ENCODE measurements around the gene RPLP2. TPM values are rescaled to one million over a fixed set of nuclear protein-coding genes. Genes with fewer than 3 reads are reported as not detected.

RPLP2 gene
- polyA plus RNA-seq, 1 experiment, result 1,199 TPM

DNA sequence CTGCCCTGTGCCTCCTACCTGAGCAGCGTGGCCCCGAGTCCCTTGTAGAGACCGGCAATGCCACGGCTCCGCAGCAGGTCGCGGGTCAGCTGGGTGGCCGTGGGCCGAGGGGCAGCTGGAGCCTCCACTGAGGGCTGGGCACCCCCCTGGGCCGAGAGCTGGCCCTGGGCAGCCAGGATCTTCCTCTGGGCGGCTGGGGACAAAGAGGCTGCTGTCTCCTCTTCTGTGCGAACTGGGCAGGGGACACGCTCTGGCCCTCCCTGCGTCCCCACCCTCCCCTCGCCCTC, 17.3 kb upstream of the RPLP2 start:
- Histone ChIP-seq H3K4me3 (ENCODE audit: low read depth, low read length) (no peak overlapping the region), H3K27me3 (ENCODE audit: control insufficient read depth, insufficient read depth, low read length) (no peaks in the 10 kb centered on the region), H3K36me3 (ENCODE audit: control insufficient read depth, insufficient read depth, low read length) (peaks cover 2% of the 10 kb centered on the region)
- no peak for DNase-seq (ENCODE audit: low read depth)
- ChIA-PET CTCF (no interaction called here), POLR2A (no interaction called here)
- TF ChIP-seq, protein P1, sequence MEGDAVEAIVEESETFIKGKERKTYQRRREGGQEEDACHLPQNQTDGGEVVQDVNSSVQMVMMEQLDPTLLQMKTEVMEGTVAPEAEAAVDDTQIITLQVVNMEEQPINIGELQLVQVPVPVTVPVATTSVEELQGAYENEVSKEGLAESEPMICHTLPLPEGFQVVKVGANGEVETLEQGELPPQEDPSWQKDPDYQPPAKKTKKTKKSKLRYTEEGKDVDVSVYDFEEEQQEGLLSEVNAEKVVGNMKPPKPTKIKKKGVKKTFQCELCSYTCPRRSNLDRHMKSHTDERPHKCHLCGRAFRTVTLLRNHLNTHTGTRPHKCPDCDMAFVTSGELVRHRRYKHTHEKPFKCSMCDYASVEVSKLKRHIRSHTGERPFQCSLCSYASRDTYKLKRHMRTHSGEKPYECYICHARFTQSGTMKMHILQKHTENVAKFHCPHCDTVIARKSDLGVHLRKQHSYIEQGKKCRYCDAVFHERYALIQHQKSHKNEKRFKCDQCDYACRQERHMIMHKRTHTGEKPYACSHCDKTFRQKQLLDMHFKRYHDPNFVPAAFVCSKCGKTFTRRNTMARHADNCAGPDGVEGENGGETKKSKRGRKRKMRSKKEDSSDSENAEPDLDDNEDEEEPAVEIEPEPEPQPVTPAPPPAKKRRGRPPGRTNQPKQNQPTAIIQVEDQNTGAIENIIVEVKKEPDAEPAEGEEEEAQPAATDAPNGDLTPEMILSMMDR (IDR thresholded peaks at IDR 0.05; ENCODE audit: insufficient read depth, low read depth, low read length), result no peak

DNA sequence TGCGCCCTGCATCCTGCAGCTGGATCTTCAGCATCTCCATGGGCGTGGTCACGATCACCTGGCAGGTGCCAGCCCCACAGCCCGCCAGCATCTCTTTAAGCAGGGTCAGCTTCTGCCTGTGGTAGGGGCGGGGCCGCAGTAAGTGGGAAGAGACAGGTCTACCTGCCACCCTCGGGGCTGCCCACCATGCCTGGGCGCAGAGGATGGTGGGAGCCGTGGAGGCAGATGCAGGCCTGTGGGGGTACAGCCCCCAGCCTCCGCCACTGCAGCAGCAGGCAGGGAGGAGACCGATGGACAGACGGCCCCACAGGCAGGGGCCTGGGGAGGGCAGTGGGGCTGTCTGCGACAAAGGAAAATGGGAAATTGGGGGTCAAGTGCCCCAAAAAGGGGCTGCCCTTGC, 16.9 kb upstream of the RPLP2 start:
- no peak for DNase-seq (ENCODE audit: low read depth)
- H3K36me3 ChIP-seq (ENCODE audit: control insufficient read depth, insufficient read depth, low read length), result peaks cover 2% of the 10 kb centered on the region
- TF ChIP-seq, protein P1 (IDR thresholded peaks at IDR 0.05; ENCODE audit: insufficient read depth, low read depth, low read length), result no peak
- ChIA-PET CTCF (no interaction called here), POLR2A (no interaction called here)
- H3K27me3 ChIP-seq (ENCODE audit: control insufficient read depth, insufficient read depth, low read length), result no peaks in the 10 kb centered on the region
- H3K4me3 ChIP-seq (ENCODE audit: low read depth, low read length), result no peak overlapping the region

- TF ChIP-seq, protein P1 (IDR thresholded peaks at IDR 0.05; ENCODE audit: insufficient read depth, low read depth, low read length), result no peak
- ChIA-PET CTCF (interaction anchor here (1.6 kb wide), 1 partner anchor 10 kb away, joined by 6 read pairs; no protein-coding TSS in a partner anchor), POLR2A (no interaction called here)
- H3K4me3 ChIP-seq (ENCODE audit: low read depth, low read length), result no peak overlapping the region
- no peaks in the 10 kb centered on the region for H3K27me3 ChIP-seq (ENCODE audit: control insufficient read depth, insufficient read depth, low read length)
- peaks cover 2% of the 10 kb centered on the region for H3K36me3 ChIP-seq (ENCODE audit: control insufficient read depth, insufficient read depth, low read length)
- no peak for DNase-seq (ENCODE audit: low read depth)
Observed at GRCh38 chr11:793556-793955, 16.2 kb upstream of the RPLP2 start.

DNA sequence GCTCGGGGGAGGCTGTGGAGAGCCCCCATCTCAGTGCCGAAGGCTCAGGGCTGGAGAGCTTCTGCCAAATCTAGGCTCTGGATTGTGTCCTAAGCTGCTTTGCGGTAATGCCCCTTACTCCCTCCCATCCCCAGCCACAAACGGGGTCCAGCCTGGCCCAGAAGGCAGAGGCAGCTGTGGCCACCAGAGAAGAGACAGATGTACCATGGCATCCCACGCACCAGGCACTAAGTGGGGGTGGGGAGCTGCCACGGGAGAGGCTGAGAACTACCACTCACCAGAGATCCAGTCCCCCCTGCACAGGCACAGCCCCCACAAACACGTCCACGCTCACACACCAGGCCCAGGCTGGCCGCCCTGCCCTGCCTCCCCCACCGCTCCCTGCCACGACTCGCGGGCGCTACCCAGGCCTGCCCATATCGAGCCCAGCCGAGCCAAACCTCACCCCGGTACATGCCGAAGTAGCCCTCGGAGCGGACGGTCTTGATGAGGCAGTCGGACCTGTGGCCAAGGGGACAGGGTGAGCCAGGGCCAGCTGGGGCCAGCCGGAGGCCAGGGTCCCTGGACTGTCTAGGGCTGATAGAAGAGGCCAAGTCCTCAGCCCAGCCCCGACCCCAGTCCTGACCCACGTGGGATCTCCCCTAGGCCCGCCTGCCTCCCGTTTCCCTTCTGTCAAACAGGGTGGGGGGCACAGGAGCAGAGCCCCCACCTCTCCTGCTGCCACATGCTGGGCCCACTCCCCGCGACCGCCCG, 15.6 kb upstream of the RPLP2 start:
- TF ChIP-seq, protein P1 (IDR thresholded peaks at IDR 0.05; ENCODE audit: insufficient read depth, low read depth, low read length), result no peak
- peaks cover 4% of the 10 kb centered on the region for H3K36me3 ChIP-seq (ENCODE audit: control insufficient read depth, insufficient read depth, low read length)
- CTCF ChIA-PET, result interaction anchor here (1.6 kb wide), 1 partner anchor 11 kb away, joined by 6 read pairs; no protein-coding TSS in a partner anchor
- no peak for DNase-seq (ENCODE audit: low read depth)
- POLR2A ChIA-PET, result interaction anchor here (0.6 kb wide), 1 partner anchor 35 kb away, joined by 3 read pairs; no protein-coding TSS in a partner anchor
- H3K27me3 ChIP-seq (ENCODE audit: control insufficient read depth, insufficient read depth, low read length), result no peaks in the 10 kb centered on the region
- no peak overlapping the region for H3K4me3 ChIP-seq (ENCODE audit: low read depth, low read length)

GRCh38 chr11:794766-795633, 14.8 kb upstream of the RPLP2 start:
- no peak for DNase-seq (ENCODE audit: low read depth)
- Histone ChIP-seq H3K36me3 (ENCODE audit: control insufficient read depth, insufficient read depth, low read length) (peaks cover 4% of the 10 kb centered on the region), H3K4me3 (ENCODE audit: low read depth, low read length) (peak overlapping the region; percentile 87), H3K27me3 (ENCODE audit: control insufficient read depth, insufficient read depth, low read length) (no peaks in the 10 kb centered on the region)
- ChIA-PET CTCF (interaction anchor here (1.0 to 1.6 kb wide), 2 partner anchors 12 to 16 kb away, joined by 4 to 6 read pairs; no protein-coding TSS in a partner anchor), POLR2A (no interaction called here)
- TF ChIP-seq, protein P1 (IDR thresholded peaks at IDR 0.05; ENCODE audit: insufficient read depth, low read depth, low read length), result no peak

Data from BJ (cell line).